GM13977 (cell line): ENCODE results near the gene CLDN5.

Source experiments
- DNase-seq: peaks from one replicate; pipeline ENCODE4 v3.0.0; 2012; ENCODE audit warnings: low spot score
- CTCF ChIP-seq: IDR thresholded peaks from 2 replicates; pipeline ENCODE4 v1.5.1; 2012; ENCODE audit warnings: mild to moderate bottlenecking, control low read depth; ENCODE audit not compliant: insufficient read depth; ENCODE audit errors: extremely low read depth, missing control alignments
- in situ Hi-C: fragments of 300-500 bp; cut with MboI; formaldehyde crosslinking; loops from one replicate; pipeline ENCODE4 v1.12.0; 2022; ENCODE audit warnings: low sequenced_read_pairs, low pct_unique_long_range_greater_than_20kb, mixed read lengths, inconsistent platforms; ENCODE audit not compliant: unreplicated experiment

CLDN5 gene

GRCh38 chr22:19488884-19489843, 35.0 kb downstream of the CLDN5 start:
- TF ChIP-seq CTCF = no peak
- in situ Hi-C loops = no loop called here
- no peak for DNase-seq

GRCh38 chr22:19488285-19488684, 35.9 kb downstream of the CLDN5 start:
- DNase-seq = no peak
- TF ChIP-seq CTCF = no peak
- in situ Hi-C loops = no loop called here

- in situ Hi-C loops = no loop called here
- no peak for DNase-seq
- TF ChIP-seq CTCF = no peak
Measured at GRCh38 chr22:19483481-19484244, 40.5 kb downstream of the CLDN5 start.

- TF ChIP-seq CTCF = no peak
- in situ Hi-C loops = no loop called here
- DNase-seq = no peak
Measured at GRCh38 chr22:19482297-19482696, 41.9 kb downstream of the CLDN5 start.

GRCh38 chr22:19480789-19481188, 43.4 kb downstream of the CLDN5 start:
- in situ Hi-C loops = no loop called here
- no peak for TF ChIP-seq CTCF
- DNase-seq = no peak

- no peak for TF ChIP-seq CTCF
- no peak for DNase-seq
- in situ Hi-C loops = no loop called here
Measured at GRCh38 chr22:19480173-19480568, 44.0 kb downstream of the CLDN5 start.
